Neuron (in vitro differentiated cells): ENCODE data around the gene ATP1A2.
"Not testable (repeated sequence)": the region's sequence is repeated elsewhere in the genome, so short reads cannot be mapped to it uniquely, and the experiment has no call there.

Experiments used
- H2AFZ ChIP-seq: one replicate; pipeline ENCODE4 v1.6.1; 2013; ENCODE audit warnings: low read depth, mild to moderate bottlenecking, inconsistent platforms, low read length, moderate library complexity
- H3K27me3 ChIP-seq: one replicate; pipeline ENCODE4 v1.6.1; 2013; ENCODE audit warnings: low read length; ENCODE audit not compliant: insufficient read depth
- H3K36me3 ChIP-seq: one replicate; pipeline ENCODE4 v1.6.1; 2013; ENCODE audit warnings: low read length; ENCODE audit not compliant: insufficient read depth
- H3K4me1 ChIP-seq: one replicate; pipeline ENCODE4 v1.6.1; 2013; ENCODE audit warnings: low read length; ENCODE audit not compliant: insufficient read depth
- H3K4me3 ChIP-seq: 2 replicates; pipeline ENCODE4 v1.5.1; 2013; ENCODE audit warnings: mild to moderate bottlenecking, low read length, moderate library complexity
- H3K9me3 ChIP-seq: one replicate; pipeline ENCODE4 v1.6.1; 2013; ENCODE audit warnings: low read length

Gene ATP1A2

DNA sequence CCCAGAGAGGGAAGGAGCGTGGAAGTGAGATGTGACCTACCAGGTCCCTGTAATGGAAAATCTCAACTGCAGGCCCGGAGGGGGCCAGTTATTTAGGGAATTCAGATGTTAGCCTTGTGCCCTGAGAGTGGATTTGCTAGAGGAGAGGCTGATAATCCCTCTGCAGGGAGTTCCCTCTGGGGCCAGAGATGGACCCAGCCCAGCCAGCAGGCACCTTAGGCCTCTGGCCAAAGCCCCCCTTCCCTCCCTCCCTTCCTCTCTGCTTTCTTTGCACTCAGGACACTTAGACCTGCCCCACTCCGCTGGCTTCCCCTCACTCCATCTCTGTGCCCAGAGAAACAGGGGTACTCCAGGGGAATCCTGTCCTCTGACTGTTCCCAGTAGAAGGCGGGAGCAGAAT, 1.5 kb upstream of the ATP1A2 start:
- Histone ChIP-seq H2AFZ (no peak overlapping the region), H3K4me1 (peaks cover 23% of the 10 kb centered on the region), H3K4me3 (no peak overlapping the region)

DNA sequence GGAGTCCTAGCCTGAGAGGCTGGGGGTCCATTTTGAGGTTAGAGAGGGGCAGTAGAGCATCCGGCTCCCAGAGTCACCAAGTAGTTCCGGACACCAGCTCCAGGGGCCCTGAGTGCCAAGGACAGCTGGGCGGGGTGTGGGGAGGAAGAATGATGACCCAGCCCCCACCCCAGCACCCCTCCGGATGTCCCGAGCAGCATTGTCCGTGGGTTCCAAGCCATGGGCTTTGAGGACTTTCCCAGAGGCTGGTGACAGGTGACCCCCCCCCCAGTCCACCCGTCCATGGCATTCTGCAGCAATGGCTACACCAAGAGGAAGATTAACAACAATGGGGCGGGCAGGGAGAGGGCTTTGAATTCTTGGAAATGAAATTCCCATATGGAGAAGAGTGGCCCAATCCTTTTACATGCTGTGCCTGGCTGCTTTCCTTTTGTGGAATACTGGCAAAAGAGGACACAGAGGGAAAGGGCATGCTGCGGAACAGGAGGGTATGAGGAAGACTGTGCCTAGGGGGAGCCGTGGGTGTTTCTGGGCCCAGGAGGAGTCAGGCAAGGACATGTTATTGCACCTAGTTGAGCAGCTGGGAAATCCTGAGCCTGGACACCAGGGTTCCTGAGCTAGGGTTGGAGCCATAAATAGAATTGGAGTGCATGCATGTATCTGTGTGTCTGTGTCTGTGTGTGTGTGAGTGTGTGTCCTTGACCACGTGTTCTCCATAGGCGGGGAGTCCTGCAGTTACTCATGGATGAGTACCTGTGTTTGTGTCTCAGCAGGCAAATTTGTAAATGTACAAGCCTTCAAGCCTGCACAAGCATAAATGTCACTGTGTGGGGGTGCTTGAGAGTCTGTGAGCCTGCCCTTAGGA, 956 bp downstream of the ATP1A2 start:
- H3K4me3 ChIP-seq, result no peak overlapping the region
- H2AFZ ChIP-seq, result no peak overlapping the region
- no peaks in the 10 kb centered on the region for H3K9me3 ChIP-seq
- H3K36me3 ChIP-seq, result no peaks in the 10 kb centered on the region
- H3K4me1 ChIP-seq, result peaks cover 14% of the 10 kb centered on the region
- no peaks in the 10 kb centered on the region for H3K27me3 ChIP-seq

More for the DNA sequence above, 1.5 kb upstream of the ATP1A2 start:
- Histone ChIP-seq H3K36me3 (no peaks in the 10 kb centered on the region), H3K27me3 (no peaks in the 10 kb centered on the region), H3K9me3 (no peaks in the 10 kb centered on the region)

DNA sequence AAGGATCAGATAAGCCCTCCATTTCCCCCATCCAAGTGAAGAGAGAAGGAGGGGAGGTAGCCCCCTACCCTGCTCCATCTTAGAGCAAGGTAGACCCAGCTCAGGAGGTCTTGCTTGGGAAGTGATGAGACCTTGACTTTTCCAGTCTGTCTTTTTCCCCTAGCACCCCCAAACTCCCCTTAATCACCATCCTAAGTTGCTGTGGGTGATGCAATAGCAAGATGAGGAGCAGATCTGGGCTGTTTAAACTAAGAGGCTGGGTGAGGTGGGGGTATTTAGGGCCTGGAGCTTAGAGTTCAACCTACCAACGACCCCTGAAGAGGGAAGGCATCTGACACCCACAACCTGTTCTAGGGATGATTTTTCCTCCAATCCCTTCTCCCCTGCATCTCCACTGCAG, 1.7 kb downstream of the ATP1A2 start:
- peaks cover 14% of the 10 kb centered on the region for H3K4me1 ChIP-seq
- H3K27me3 ChIP-seq, result no peaks in the 10 kb centered on the region
- no peaks in the 10 kb centered on the region for H3K36me3 ChIP-seq
- no peaks in the 10 kb centered on the region for H3K9me3 ChIP-seq
- H3K4me3 ChIP-seq, result no peak overlapping the region
- no peak overlapping the region for H2AFZ ChIP-seq

DNA sequence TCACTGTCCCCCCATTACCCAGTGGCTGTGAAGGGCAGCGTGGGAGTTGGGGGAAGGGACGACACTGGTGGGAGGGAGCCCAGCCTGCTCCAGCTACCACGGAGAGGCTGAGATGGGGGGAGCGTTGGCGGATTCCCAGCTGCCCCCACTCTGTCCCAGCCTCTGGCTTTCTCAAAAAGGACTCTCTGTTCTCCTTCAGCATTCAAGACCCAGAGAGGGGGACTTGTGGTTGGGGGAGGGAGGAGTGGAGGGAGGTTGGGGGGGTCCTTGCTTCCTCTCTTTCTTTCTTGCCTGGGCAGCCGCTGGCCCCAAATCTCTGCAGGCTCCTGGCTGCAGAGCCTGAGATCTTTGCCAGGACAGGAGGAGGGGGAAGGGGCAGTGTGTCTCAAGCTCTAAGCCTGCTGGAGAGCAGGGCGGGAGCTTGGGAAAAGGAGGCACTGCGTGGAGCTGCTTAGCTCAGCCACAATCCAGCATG, 2.2 kb downstream of the ATP1A2 start:
- Histone ChIP-seq H2AFZ (no peak overlapping the region), H3K4me3 (no peak overlapping the region), H3K4me1 (peaks cover 14% of the 10 kb centered on the region), H3K36me3 (no peaks in the 10 kb centered on the region), H3K9me3 (no peaks in the 10 kb centered on the region), H3K27me3 (no peaks in the 10 kb centered on the region)

DNA sequence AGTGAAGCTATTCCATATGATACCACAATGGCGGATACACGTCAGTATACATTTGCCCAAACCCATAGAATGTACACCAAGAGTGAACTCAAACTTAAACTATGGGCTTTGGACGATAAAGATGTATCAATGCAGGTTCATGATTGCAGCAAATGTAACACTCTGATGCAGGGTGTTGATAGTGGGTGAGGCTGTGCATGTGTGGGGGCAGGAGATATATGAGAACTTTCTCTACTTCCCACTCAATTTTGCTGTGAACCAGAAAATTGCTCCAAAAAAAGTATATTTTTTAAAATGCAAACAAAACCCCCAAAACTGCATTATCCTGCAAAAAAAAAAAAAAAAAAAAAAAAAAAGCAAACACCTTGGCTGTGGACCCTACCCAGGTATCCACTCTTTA, 3.4 kb downstream of the ATP1A2 start:
- Histone ChIP-seq H3K36me3 (no peaks in the 10 kb centered on the region), H3K4me1 (peaks cover 14% of the 10 kb centered on the region), H2AFZ (no peak overlapping the region), H3K27me3 (no peaks in the 10 kb centered on the region), H3K4me3 (no peak overlapping the region), H3K9me3 (no peaks in the 10 kb centered on the region)

DNA sequence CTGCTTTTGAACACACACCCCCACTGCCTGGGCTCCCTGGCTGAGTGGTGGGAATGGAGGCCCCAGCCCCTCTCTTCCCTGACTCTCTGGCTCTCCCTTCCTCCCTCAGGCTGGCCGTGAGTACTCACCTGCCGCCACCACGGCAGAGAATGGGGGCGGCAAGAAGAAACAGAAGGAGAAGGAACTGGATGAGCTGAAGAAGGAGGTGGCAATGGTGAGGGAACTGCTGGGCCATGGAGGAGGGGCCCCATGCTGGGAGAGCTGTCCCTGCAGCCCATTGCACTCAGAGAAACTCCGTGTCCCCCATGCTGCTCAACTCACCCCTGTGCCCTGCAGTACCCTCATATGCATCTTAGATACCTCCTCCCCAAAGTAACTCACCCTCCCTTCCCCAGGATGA, 5.2 kb downstream of the ATP1A2 start:
- no peak overlapping the region for H3K4me3 ChIP-seq
- no peaks in the 10 kb centered on the region for H3K36me3 ChIP-seq
- no peaks in the 10 kb centered on the region for H3K9me3 ChIP-seq
- no peaks in the 10 kb centered on the region for H3K27me3 ChIP-seq
- H2AFZ ChIP-seq, result no peak overlapping the region
- peaks cover 10% of the 10 kb centered on the region for H3K4me1 ChIP-seq

DNA sequence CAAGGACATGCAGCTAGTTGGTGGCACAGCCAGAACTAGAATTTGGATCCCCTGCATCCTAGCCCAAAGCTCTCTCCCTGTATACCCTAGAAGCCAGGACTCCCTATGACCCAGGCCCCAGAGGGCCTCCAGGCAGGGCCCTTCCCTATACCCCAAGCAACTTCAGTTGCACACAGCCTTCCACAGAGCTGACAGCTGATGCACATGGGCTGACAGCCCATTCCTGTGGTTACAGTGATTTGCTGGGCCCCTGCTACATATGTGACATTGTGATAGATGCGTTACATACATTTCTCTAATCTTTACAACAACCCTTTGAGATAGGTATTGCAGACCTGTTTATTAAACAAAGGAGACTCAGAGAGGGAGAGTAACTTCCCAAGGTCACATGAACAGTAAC, 5.8 kb downstream of the ATP1A2 start:
- H3K9me3 ChIP-seq, result no peaks in the 10 kb centered on the region
- H2AFZ ChIP-seq, result no peak overlapping the region
- H3K4me3 ChIP-seq, result no peak overlapping the region
- H3K4me1 ChIP-seq, result peaks cover 10% of the 10 kb centered on the region
- H3K27me3 ChIP-seq, result no peaks in the 10 kb centered on the region
- no peaks in the 10 kb centered on the region for H3K36me3 ChIP-seq

DNA sequence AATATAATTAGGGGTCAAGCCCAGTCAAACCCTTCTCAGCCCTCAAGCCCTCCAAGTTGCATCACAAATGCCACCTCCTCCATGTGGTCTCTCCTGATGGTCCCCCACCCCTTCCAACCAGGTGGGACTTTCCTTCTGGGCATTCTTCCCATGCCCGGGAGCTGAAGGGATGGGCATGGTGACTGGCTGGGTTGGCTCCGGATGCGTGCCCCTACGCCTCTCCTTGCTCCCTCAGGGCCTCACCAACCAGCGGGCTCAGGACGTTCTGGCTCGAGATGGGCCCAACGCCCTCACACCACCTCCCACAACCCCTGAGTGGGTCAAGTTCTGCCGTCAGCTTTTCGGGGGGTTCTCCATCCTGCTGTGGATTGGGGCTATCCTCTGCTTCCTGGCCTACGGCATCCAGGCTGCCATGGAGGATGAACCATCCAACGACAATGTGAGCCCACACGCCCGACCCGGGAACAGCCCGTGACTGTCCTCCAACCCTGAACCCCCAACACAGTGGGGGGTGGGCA, 7.5 kb downstream of the ATP1A2 start:
- no peak overlapping the region for H2AFZ ChIP-seq
- H3K4me1 ChIP-seq, result peaks cover 4% of the 10 kb centered on the region
- H3K27me3 ChIP-seq, result no peaks in the 10 kb centered on the region
- H3K36me3 ChIP-seq, result no peaks in the 10 kb centered on the region
- H3K4me3 ChIP-seq, result no peak overlapping the region
- no peaks in the 10 kb centered on the region for H3K9me3 ChIP-seq

DNA sequence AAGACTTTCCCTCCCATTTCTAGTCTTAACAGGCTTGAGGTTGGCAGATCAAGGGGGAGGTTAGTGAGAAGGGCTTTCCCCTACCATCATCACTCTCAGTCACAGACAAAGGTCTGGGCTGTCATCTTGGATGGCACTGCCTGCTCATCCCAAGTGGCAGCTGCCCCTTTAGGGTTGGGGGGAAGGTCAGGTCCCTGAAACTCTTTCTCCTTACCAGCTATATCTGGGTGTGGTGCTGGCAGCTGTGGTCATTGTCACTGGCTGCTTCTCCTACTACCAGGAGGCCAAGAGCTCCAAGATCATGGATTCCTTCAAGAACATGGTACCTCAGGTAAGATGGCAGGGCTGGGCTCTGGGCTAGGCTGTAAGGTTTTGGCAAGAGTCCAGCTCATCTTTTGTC, 8.2 kb downstream of the ATP1A2 start:
- no peak overlapping the region for H2AFZ ChIP-seq
- no peak overlapping the region for H3K4me3 ChIP-seq
- no peaks in the 10 kb centered on the region for H3K36me3 ChIP-seq
- H3K9me3 ChIP-seq, result no peaks in the 10 kb centered on the region
- no peaks in the 10 kb centered on the region for H3K4me1 ChIP-seq
- H3K27me3 ChIP-seq, result no peaks in the 10 kb centered on the region

DNA sequence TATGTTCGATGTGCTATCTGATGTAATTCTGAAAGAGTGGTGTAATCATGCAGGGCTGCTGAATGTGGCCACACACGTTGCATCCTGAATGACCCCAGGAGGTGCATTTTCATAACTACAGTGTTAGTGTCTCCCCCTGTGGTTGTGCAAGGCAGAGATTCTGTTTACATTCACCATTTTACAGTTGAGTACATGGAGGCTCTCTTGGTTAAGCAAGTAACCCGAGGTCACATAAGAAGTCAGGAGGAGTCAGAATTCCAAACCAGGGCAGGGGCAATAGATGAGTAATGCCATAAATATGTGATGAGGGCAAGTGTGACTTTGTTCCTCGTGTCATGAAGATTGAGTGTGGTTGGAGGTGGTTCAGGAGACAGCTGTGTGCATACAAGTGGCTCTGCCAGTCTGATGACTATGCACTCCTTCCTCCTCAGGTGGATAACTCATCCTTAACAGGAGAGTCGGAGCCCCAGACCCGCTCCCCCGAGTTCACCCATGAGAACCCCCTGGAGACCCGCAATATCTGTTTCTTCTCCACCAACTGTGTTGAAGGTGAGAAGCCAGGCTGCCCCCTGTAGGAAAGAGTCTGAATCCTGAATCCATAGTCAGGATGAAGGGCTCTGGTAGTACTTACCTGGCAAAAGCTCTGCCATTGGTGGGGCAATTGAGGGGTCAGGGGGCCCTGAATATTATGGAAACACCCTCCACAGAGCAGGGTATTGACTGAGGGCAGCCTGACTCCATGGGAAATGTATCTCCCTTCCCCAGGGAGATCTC, 9.3 kb downstream of the ATP1A2 start:
- H3K9me3 ChIP-seq, result no peaks in the 10 kb centered on the region
- no peaks in the 10 kb centered on the region for H3K27me3 ChIP-seq
- no peak overlapping the region for H3K4me3 ChIP-seq
- no peaks in the 10 kb centered on the region for H3K36me3 ChIP-seq
- no peaks in the 10 kb centered on the region for H3K4me1 ChIP-seq
- H2AFZ ChIP-seq, result no peak overlapping the region

DNA sequence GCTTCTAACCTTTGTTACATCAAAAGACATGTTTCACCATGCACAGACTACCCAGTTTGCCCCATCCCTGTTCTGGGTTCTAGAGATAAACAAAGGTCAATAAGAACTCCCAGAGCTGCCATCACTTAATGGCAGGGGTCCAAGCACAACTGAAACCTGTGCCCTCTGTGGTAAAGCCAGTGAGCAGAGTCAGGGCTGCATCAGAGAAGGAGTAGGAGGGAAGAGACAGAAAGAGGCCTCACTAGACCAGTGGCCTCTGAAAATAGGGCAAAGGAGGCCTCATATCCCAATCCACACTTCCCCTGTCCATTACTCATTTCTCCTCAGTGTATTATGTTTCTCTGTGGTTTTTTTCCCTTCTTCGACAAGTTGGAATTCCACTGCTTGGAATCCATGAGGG, 10.2 kb downstream of the ATP1A2 start:
- H2AFZ ChIP-seq, result no peak overlapping the region
- H3K4me1 ChIP-seq, result no peaks in the 10 kb centered on the region
- no peak overlapping the region for H3K4me3 ChIP-seq
- H3K27me3 ChIP-seq, result no peaks in the 10 kb centered on the region
- H3K36me3 ChIP-seq, result no peaks in the 10 kb centered on the region
- H3K9me3 ChIP-seq, result no peaks in the 10 kb centered on the region

DNA sequence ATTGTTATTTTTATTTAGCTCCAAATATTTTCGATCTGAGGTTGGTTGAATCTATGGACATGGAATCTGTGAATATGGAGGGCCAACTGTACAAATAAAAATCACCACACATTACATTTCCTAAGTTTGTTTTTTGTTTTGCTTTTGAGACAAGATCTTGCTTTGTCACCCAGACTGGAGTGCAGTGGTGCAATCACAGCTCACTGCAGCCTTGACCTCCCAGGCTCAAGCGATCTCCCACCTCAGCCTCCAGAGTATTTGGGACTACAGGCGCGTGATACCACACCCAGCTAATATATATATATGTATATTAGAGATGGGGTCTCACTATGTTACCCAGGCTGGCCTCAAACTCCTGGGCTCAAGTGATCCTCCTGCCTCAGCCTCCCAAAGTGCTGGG, 10.8 kb downstream of the ATP1A2 start:
- not testable (repeated sequence) for H3K27me3 ChIP-seq, H3K9me3 ChIP-seq, H2AFZ ChIP-seq, H3K4me1 ChIP-seq, H3K36me3 ChIP-seq, H3K4me3 ChIP-seq

DNA sequence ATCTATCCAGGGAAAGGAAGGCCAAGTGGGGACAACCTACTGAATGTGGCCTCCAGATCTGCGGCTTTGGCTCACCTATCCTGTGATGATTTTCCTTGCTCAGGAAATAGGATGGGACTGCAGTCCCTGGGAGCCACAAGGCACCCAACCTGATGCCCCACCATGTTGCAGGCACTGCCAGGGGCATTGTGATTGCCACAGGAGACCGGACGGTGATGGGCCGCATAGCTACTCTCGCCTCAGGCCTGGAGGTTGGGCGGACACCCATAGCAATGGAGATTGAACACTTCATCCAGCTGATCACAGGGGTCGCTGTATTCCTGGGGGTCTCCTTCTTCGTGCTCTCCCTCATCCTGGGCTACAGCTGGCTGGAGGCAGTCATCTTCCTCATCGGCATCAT, 11.8 kb downstream of the ATP1A2 start:
- H3K4me1 ChIP-seq, result no peaks in the 10 kb centered on the region
- H3K4me3 ChIP-seq, result no peak overlapping the region
- H3K36me3 ChIP-seq, result no peaks in the 10 kb centered on the region
- no peak overlapping the region for H2AFZ ChIP-seq
- H3K27me3 ChIP-seq, result no peaks in the 10 kb centered on the region
- H3K9me3 ChIP-seq, result no peaks in the 10 kb centered on the region
